ENCODE data around the gene HOXC4.

Gene HOXC4

DNA sequence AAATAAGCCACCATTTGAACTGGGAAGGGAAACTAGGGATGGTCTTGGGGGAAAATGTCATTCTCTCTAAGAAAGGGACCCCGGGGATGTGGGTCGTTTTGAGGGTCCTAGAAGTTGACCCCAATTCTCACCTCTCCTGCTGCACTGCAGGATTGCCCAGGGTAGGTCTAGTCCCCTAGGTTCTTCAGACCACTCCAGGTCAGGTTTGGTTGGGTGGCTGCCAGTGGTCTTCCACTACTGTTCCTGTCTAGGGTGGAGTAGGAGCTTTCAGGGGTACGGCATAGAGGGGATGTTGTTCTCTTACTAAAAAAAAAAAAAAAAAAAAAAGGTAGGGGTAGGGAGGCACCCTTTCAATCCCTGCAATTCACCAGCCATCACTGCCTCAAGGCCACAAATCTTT lies 37.6 kb upstream of the HOXC4 start:
- no peak for DNase-seq

DNA sequence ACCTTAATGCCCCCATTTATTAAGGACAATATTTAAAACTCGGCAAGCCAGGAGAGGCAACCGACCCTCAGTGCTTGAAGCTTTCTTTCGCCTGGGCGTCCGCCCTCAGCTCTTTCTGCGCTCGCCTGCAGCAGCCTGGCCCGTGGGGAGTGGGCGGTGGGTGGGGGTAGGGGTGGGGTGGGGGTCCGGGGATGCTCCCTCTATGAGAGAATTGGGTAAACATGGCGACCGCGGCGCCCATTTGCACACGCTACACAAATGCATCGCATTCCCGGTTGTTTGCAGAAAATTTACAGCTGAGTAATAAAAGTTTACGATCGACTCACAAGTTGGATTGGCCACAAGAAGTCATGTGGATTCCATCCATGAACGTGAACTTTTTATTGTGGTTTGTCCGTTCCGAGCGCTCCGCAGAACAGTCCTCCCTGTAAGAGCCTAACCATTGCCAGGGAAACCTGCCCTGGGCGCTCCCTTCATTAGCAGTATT lies 37.1 kb upstream of the HOXC4 start:
- peak; percentile 86 for DNase-seq

DNA sequence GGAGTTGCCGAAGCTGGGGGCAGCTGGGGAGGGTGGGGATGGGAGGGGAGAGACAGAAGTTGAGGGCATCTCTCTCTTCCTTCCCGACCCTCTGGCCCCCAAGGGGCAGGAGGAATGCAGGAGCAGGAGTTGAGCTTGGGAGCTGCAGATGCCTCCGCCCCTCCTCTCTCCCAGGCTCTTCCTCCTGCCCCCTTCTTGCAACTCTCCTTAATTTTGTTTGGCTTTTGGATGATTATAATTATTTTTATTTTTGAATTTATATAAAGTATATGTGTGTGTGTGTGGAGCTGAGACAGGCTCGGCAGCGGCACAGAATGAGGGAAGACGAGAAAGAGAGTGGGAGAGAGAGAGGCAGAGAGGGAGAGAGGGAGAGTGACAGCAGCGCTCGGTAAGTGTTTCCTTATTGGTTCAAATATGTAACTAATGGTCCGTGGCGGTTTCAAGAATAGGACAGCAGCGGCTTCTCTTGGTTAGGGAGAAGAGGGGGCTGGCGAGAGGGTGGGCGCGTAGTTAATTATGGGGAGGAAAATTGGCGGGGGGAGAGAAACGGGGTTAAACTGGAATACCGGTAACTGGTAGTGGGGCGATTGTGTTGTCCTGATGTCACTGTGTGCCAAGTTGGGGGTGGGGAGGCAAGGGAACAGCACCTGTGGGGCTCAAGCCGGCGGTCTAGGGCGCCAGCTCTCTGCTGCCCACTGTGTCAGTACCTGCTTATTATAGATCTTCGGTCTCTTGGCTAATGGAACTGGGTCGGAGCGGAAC lies 36.4 kb upstream of the HOXC4 start:
- peak; percentile 75 for DNase-seq

DNA sequence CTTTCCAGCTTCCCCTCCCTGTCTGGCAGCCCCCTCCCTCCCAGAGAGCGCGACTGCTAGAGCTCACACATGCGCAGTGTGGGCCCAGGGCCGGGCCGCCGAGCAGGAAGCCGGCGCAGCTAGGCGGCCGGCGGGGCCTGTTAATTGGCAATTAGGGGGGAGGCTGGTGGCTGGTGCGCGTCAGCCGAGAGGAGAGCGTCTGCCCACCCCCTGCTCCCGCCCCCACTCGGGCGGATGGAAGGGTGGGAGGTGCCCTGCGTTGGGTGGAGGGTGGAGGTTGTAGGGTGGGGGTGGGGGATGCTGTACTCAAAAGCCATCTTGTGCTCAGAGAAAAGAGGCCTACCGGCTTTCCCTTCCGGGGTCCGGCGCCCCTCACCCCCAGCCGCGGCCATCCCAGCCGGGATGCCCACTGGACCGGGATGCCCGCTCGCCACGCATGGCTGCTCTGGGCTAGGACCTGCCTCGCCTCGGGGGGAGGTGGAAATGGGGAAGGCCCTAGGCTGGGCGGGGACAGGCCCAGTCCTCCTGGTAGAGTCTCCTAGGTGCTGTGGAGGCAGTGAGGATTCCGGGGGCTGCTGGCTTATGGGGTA lies 35.7 kb upstream of the HOXC4 start:
- DNase-seq, result peak; percentile 96

DNA sequence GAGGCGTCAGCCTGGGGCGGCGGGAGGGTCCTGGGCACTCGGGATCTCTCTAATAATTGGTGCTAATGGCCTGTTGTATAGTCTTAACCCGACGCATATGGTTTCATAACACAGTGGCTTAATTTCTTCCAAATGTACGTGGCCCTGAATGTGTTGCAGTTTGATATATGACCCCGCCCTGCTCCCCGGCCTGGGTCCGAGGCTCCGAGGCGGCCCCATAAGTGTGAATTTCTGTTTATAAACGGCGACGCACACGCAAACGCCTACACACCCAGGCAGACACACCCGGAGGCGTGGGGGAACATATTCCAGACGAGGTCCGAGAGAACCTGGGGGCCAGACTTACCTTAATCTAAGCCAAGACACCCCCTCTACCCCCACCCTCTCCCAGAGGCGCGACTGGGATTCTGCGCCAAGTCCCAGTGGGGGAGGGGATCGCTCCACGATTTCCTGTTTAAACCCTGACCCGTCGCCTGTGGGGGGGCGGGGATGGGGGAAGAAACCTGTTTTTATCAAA lies 35.1 kb upstream of the HOXC4 start:
- DNase-seq, result peak; percentile 66

DNA sequence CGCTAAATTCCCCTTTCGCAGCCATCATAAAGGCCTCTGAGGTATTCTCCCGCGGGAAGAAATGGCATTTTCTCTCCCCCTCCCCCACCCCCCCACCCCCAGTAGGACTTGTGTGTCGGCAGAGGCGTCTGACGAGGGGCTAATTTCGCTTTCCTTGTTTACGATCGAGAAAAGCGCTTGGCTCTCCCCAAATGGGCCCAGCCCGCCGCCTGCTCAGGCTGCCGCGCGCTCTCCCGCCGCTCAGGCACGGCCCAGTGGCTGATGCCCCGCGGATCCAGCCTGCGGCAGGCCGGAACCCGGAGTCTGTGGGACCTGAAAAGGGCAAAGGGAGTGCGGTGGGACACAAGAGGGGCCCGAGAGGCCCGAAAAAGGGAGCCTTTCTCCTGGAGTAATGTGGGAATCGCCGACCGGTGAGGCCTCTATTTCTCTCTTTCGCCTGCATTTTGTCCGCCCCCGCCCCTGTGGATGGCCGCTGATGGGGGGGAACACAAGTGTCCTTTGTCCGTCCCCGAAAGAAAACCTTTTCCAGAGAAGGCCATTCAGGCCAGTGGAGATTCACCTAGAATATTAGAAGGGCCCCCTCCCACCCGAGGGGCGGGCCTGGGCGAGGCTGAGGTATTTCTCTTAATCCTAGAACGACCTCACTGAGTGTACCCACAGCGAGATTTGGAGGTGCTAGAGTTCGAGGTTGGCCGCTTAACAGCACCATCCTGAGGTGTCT lies 34.4 kb upstream of the HOXC4 start:
- DNase-seq, result peak; percentile 57

DNA sequence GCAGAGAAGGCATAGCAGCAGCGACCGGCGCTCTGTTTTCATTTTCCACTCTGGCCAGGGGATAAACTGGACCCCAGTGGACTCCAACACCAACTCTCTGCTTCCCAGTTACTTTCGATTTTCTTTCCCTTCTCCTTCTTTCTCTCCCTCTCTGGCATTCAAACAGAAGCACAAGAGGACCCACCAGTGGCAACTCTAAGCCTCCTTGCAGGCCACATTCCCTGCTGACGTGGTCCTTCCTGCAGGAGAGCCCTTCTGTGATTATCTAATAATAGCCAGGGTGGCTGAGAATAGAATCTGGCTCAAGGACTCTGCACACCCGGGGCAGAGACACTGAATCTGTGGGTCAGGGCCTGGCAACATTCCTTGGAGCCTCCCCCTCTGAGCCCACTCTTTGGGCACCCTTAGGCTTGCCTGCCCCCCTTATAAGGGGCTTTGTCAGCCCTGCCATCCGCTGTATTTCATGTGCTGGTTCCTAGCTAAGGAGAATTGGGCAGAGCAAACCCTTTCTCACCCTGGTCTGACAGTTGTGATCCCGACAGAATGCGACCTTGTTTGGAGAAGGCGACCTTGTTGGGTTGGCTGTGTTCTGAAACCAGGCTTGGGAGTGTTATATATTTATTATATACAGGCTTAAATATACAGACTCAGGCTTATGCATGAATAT lies 33.6 kb upstream of the HOXC4 start:
- no peak for DNase-seq

DNA sequence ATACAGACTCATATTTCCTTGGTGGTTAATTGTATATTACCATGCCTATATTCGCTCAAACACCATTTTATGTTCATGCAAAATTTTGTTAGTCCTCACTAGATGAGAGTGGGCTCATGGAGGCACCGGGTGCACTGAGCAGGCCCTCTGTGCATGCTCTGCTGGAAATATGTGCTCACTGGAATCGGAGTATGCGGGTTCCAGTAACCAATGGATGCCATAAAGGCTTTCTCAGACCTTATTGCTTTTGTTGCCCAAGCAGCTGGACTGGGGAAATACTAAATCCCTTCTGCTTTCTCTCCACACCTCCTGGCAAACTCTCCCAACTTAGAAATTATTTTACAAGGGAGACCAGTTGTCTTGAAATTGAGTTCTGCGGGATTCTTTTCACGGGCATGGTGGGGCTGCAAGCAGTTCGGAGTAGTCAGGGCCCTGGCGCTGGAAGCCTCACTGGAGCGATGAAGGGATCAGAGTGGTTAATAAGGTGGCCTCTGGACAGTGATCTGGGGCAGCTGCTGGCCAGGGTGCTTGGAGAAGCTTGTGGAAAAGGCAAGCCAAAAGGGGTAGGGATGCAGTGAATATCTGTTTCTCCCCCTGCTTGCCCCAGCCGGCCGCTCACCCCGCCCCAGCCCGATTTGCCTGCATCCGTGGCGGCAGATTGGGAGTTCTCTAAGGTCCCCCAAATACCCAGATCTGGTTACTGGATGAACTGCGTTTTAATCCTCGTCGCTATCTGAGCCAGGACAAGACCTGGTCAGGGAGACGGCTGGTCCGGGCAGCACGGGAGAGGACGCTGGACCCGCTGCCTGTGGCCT lies 32.8 kb upstream of the HOXC4 start:
- no peak for DNase-seq

DNA sequence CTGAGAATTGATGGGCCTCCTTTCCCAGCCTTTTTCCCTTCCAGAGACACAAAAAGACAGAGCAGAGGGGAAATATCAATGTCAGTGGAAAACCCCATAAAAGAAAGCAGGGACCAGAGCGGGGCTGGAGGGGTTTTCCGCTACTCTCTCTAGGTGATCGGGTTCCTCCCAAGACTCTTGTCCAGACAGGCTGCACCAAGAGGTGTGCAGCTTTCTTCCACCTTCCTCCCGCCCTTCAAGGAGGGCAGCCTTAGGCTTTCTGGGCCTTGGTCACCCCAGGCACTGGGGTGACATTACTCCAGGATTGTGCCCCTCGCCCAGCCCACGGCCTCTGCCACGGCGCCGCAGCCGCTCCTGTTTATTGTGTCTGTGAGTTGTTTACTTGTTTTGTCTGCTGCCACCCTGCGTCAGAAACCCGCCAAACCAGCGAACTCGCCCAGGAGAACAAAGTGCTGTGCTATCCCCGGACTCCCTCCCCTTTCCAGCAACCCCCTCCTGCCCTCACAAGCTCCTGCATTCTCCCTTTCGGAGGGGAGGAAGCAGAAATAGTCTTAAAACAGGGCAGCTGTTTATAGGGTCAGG lies 32.1 kb upstream of the HOXC4 start:
- no peak for DNase-seq

DNA sequence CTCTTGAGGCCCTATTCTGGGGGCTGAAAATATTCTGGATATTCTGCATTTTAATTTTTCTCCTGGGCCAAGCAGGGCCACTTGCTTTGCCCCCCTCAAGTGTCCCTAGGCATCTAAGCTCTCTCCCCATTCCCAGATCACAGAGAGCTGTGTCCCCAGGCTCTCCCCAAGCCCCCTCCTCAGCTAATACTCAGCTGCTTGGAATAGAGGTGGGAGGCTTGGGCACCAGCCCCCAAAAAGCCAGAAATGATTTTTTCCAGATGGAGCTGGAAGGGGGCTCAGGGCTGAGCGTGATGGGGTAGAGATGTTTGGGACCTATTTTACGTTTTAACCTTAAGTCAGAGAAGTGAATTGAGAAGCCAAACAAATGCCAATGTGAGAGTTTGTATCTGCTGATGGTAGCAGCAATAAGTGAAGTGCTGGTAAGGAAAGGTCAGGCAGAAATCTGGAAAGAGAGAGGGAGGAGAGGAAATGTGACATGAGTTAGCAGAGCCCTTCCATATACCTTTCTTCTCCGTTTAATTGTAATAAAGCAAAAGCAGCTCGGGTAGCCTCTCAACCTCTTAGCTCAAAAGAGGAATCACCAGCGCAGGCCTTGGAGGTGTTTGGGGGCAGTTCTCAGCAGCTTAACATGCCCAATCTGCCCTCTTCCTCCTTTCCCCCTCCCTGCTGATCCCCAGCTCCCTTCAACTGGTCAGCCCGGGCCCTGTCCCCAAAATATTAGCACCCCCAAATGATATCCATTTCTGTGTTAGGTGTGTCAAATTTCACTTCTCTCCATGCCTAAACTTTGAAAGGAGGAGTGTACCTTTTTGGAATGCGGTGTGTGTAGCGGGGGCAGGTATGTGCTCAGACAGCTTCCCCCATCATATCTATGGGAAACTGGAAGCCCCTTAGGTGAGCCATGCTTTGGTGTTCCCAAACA lies 30.4 kb upstream of the HOXC4 start:
- no peak for DNase-seq

DNA sequence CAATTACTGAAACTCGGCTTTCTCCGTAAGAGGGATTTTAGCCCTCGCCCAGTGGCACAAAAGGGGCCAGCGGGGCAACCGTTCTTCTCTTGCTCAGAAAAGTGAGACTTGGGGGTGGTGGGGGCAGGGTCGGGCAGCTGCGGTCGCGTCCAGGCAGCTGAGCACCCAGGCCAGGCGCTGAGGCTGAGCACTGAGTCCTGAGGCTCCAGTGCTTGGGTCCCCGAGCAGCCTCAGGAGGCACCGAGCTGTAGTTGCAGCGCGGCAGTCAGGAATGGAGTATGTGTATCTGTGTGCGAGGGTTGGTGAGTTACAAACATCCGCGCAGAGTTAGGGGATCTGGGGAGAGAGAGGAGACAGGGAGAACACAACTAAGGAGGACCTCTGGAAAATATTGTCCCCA lies 29.5 kb upstream of the HOXC4 start:
- DNase-seq, result no peak

DNA sequence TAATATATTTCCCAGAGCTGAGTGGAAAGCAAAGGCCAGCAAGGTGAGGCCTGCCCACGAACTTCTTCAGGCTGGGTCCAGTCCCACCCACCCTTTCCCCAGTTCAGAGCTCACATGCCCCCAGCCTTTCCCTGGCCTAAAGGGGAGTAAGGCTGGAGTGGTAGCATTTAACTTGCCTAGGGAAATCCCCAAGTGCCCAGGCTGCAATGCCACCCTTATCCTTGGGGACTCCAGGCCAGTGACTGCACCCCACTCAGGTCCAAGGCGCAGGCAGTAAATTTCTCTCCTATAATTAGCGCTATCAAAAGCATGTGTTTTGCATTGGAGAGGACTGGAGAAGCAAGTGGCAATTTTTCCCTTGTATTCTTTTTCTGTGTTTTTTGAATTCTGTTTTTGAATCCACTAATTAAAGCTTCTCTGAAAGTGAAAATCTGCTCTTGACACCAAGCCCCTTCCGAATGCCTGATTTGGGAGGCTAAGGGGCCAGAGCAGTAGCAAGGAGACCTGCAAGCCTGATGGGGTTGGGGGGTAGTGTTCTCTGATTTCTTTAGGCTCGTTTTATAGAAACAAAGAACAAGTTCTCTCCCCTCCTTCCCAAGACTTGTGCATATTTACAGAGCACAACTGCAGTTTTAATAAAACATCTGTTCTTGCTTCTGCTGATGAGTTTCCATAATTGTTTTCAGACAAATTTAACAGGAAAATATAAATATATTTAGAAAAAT lies 28.9 kb upstream of the HOXC4 start:
- DNase-seq, result no peak

DNA sequence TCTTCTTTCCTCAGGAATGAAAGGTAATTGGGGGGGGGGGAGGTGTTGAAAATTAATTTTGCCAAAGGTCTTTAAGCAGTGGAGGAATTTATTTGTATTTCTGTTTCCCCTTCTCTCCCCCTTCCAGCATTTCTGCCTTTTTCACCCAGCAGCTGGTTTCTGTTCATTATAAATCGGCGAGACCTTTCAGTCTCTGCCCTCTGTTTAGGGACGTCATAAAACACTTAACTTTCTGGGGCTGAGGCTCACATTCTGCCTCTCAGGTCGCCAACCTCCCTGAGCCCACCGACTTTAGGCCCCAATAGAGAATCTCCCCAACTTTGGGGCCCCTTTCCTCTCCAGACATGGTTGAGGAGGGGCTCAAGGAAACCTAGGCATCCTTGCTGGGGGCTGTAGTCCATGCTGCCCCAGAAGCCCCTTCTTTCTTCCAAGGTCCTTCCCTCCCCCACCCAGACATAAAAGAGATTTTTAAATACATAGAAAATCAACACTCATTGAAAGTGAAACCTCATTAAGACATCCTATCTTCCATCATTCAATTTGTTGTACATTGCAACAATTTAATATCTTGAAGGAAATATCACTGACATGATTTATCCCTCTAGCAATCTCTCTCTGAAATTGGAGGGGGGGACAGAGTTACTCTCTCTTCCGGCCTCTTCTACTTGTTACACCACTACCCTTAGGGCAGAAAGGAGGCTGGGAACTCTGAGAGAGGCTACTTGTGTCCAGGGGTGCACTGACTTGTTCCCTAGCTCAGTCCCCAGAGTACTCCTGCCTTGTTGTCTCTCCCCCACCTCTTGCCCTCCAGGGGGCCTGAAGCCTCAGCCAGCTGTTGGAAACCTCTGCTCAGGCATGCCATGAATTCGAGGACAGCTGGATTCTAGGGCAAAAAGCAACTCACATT lies 27.9 kb upstream of the HOXC4 start:
- DNase-seq, result peak; percentile 44

DNA sequence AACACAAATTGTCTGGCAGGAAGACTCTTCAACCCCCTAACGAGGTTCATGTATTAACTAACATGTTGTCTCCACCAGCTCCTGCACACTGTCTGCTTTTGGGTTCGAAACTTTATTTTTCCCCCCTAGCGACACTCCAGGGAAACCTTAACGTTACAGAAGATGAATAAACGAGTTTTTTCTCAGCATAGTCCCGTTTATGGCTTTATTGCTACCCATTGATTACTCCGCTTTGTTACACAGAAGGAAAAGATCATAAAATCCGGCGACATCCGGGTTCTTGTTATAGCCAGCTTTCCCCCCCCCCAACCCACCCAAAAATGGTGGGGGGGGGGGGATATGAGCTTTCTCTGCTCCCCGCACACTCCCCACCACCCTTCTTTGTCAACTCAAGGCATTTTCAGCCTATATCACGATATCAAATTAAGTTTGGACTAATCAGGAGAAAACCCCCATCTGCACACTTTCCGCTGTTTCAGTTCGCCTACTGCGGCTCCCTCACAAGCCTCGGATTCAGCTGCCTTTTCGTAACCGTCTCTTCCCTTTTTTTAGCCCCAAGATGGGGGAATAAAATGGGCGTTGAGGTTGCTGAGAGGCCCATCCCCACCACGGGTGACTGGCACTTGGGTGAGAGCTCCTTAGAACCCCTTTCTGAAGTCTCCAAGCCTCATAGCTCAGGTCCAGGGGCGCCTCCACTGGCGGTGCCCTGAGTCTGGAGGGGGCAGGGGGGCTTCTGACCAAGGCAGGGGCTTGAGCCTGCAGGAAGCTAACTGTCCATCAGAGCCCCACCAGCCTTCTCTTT lies 26.8 kb upstream of the HOXC4 start:
- DNase-seq, result no peak

DNA sequence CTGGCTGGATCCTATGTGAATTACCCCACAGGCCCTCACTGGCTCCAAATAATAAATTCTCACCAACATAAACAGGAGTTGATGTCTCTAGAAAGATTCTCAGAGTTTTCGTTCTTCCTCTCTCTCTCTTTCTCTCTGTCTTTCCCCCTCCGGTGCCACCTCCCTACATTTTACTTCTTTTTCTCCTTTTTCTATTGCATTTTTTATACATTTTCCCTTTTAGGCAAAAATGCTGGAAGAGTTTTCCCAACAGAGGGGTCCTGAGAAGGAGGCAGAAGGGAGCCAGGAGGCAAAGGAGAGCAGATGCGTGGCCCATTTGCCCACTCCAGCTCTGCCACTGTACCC lies 26.2 kb upstream of the HOXC4 start:
- DNase-seq, result no peak

DNA sequence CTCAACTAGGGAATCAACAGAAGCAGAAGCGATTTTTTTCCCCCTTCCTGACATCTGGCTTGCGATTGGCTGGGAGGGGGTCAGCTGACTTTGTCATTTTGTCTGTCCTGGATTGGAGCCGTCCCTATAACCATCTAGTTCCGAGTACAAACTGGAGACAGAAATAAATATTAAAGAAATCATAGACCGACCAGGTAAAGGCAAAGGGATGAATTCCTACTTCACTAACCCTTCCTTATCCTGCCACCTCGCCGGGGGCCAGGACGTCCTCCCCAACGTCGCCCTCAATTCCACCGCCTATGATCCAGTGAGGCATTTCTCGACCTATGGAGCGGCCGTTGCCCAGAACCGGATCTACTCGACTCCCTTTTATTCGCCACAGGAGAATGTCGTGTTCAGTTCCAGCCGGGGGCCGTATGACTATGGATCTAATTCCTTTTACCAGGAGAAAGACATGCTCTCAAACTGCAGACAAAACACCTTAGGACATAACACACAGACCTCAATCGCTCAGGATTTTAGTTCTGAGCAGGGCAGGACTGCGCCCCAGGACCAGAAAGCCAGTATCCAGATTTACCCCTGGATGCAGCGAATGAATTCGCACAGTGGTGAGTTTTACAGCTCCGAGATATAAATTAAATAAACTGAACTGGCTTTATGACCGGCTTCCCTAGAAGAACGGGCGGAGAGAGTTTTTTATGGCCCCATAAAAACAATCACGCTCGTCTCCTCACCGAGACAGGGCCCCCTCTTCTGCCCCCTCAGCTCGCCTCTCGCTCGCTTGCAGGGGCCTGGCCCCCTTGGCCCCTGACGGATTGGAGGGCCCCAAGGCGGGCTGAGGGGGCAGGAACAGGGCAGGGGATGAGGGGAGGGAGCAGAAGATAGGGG lies 25.1 kb upstream of the HOXC4 start, which contains the start of gene HOXC6:
HOXC6 (plus strand) TSS at position 127 of the 888 bp plus-strand sequence; CDS start at position 209, 82 bp downstream.
- peak; percentile 75 for DNase-seq

Measured in right hindlimb (tissue), 1 donor.